Stimulated activated CD4-positive, alpha-beta T cell treated with anti-CD3 and anti-CD28 coated beads, TNF-alpha, amount 100 ng/mL, for 1 hour (primary cell): ENCODE data around the gene SUSD4.

Experiments
- DNase-seq, 3 donors: peaks; one replicate each; pipeline ENCODE4 v3.0.0-alpha.2; 2020; ENCODE audit warnings: low read depth in 3 of 3, low spot score in 1 of 3

The SUSD4 gene

DNA sequence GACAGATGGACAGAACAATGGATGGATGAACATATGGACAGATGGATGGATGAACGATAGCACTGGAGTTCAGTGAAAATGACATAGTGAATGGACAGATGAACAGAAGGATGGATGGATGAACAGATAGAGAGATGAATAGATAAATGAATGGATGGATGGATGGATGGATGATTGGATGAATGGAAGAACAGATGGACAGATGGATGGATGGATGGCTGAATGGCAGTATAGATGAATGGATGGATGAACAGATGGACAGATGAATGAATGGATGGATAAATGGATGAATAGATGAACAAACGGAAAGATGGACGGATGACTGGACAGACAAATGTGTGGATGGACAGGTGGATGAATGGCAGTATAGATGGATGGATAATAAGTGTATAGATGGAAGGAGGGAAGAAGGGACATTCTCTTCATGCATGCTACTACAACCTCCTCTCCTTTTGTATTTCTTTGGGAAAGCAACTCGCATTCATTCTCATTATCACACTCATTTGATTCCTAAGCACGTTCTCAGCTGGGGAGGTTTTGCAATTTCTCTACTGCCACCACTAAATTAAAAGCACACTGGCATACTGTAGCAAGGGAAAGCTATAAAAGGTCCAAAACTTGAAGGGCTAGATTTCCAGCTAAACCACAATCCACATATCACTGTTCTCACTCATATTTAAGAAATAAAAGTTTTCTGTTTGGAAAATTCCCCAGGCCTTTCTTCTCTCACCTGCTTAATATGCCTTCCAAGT is 34.1 kb downstream of the SUSD4 start:
- no peak for DNase-seq

DNA sequence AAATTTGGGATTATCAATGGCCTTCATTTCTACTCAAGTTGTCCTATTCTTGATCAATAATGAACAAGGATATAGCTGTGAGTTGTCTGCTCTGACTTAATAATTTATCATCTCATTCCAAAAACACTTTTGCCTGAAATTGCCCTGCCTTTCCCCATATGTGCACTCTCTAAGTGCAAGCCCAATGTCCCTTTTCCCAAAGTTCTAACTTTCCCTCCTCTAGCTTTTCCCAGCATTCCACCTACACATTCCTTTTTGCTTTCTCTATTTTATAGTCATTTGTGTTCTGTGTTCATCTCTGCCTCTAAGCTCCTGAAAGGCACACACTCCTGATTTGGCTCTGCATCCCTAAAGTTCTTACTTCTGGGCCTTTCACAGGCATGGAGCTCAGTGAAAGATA is 34.7 kb downstream of the SUSD4 start:
- DNase-seq, result no peak

DNA sequence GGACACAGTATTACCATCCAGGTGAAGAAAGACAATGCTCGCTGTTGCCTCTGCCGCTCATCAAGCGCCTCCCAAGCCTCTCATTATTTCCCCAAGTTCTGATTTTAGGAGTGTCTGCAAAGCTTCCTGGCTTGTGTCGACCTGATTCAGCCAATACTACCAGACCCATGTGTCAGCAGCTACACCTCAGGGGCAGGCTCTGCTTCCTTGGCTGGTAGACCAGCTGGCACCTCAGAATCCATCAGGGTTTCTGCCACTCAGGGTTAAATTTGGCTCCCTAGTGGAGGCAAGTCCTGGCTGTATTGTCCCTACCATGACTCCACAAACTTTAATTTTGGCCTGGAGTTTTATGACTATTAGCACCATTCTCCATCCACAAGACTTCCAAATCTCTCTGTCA is 35.4 kb downstream of the SUSD4 start:
- no peak for DNase-seq

DNA sequence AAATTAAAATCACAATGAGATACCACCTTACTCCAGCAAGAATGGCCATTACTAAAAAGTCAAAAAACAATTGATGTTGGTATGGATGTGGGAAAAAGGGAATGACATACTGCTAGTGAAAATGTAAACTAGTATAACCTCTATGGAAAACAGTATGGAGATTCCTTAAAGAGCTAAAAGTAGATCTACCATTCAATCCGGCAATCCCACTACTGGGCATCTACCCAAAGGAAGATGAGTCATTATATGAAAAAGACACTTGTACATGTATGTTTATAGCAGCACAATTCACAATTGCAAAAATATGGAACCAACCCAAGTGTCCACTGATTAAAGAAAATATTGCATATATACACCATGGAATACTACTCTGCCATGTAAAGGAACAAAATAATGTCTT is 37.2 kb downstream of the SUSD4 start:
- no peak for DNase-seq

DNA sequence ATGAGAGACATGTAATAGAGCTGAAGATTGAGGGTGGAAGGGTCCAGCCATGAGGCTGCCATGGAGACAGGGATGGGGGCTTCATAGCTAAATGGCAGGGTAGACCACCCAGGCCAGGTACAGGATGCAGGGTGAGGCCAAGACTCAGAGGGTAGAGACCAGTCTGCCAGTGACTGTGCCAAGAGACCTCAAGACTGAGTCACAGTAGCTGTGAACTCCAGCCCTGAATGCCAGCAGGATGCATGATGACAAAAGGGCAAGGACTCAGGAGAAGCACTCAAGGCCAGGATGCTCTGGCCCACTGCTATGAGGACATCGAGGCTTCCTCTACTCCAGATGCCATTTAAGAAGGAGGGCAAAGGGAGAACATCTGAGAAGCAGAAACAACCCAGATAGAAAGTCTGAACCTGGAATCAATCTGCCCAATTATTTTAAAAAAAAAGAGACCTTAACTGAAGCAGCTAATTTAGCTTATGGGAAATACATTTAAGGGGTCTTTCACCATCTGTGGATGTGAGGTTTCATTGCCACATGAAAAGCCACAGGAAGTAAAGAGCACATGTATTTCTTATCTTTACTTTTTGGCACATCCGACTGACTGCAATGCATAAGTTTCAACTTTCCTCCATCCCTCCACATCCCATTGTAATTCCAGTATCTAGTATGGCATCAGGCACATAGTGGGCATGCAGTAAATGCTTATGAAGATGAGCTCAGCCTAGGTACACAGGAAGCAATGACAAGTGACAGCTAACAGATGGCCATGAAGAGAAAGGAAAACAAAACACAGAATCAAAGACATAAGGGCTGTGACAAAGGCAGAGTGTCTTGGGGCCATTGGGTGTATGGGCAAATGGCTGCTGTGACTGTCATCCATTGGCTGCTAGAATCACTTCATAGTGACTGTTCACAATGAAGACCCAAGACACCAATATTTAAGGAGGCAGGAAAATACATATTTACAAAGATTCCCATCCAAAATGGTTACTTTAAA is 40.2 kb downstream of the SUSD4 start:
- no peak for DNase-seq

DNA sequence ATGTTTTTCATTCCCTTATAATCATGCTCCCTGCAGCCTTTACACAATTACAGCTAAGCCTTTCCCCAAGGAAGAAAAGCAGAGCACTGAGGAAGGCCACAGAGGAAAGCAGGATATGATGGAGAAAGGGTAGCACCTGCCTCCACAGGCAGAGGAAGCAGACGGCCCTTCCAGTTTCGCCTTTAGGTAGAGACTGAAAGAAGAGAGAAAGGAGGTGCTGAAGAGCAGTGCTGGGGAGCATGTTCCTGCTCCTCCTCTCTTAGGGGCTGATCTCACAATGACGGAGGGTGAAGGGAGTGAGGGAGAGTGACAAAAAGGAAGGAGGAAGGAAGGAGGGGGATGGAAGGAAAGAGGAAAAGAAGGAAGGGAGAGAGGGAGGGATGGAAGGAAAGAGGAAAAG is 41.1 kb downstream of the SUSD4 start:
- no peak for DNase-seq

DNA sequence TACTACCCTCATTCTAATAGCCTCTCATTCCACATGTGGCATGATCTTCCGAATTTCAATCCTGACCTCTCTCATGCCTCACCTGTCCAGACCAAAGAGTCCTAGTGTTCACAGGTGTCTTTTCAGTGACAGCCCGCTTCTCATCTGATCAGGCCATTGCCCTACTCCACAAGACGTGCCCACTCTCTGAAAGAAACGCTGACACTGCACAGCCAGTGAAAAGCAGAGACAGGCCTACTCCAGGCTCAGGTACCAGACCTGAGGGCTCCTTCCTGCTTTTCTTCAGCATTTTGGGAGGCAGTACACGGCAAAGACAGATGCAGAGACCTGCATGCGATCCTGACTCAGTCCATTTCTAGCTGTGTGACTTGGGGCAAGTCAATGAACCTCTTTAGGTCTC is 43.0 kb downstream of the SUSD4 start:
- DNase-seq, result no peak

DNA sequence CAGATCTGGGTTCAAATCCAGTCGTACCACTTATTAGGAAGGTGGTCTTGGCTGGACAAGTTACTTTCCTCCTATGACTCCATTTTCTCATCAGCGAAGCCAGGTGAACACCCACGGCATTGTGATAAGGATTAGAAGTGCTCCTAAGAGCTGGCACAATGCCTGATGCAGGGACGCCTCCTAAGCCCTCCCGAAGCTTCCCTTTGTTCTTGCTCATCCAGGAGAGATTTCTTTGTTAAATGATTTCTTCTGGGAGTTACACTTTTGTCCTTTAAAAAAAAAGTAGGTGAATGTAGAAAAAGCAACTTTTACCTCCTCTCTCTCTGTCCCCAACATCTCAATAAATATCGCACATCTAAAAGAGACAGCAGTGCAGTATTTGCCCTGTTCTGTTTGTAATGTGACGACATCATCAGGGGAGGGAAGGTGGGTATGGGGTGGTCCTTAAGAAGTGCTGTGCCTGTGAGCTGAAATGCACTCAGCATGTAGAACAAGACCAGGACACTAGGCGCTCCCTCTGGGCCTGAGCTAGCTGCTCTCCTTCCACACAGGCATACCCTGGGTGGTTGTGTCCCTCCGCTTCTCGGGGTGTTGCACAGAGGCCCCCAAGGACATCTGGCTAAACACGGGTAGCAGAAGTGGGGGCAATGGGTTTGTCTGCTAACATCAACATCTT is 43.9 kb downstream of the SUSD4 start:
- DNase-seq, result no peak

DNA sequence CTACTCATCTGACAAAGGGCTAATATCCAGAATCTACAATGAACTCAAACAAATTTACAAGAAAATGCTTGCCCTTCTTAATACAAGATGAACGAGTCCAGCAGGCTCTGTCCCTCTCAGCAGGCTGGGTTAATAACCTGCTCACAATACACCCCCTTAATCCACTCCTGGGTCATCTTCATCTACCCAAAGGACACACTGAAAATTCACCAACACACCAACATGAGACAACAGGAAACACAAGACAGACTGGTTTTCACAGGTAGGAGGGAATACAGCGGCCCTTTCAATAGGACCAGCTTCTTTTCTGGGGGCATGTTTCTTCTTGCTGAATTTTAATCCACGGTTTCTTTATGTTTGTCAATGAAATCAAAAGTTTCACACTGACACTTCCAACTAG is 44.6 kb downstream of the SUSD4 start:
- no peak for DNase-seq

DNA sequence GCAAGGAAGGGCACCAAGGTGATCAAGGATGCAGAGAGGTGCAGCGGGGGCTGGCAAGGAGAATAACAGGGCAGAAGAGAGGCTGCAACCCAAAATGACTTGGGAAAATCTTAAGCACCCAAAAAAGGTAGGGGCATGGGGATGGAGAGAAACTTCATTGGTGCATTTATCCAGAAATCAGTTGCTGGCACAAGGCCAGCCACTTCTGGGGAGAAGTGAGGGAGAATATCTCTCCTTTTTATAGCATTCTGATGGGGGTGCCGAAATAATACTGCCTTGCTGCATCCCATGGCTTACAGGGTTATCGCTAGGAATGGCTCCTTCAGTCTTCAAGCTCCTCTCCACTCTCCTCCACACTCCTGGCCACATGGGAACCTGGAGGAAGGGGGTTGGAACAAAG is 47.9 kb downstream of the SUSD4 start:
- DNase-seq, result no peak

DNA sequence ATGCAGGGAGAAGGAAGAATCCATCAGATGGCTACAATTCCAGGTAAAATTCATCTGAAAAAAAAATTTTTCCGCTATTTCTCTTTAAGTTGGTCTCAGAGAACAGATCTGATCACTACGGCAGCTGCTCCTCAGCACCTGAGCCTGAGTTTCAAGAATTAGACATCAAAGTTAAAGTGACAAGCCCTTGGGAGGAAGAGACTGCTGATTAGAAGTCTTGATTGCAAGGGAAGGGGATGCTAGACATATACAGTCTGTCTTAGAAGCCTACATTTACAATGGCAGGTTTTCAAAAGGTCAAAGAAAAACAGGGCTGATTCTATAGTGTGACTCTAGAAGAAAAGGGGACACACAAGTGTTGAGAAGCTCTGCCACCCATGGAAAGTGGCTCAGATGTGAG is 48.3 kb downstream of the SUSD4 start:
- no peak for DNase-seq

DNA sequence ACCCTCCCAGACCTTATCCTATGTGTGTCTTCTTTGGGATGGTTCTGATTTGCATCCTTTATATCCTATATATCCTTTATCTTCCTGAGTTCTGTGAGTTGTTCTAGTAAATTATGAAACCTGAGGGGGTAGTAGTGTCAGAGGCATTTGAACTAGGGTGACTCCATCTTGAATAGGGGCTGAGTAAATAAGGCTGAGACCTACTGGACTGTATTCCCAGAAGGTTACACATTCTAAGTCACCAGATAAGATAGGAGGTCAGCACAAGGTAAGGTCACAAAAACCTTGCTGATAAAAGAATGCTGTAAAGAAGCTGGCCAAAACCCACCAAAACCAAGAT is 50.6 kb downstream of the SUSD4 start:
- DNase-seq, result no peak

DNA sequence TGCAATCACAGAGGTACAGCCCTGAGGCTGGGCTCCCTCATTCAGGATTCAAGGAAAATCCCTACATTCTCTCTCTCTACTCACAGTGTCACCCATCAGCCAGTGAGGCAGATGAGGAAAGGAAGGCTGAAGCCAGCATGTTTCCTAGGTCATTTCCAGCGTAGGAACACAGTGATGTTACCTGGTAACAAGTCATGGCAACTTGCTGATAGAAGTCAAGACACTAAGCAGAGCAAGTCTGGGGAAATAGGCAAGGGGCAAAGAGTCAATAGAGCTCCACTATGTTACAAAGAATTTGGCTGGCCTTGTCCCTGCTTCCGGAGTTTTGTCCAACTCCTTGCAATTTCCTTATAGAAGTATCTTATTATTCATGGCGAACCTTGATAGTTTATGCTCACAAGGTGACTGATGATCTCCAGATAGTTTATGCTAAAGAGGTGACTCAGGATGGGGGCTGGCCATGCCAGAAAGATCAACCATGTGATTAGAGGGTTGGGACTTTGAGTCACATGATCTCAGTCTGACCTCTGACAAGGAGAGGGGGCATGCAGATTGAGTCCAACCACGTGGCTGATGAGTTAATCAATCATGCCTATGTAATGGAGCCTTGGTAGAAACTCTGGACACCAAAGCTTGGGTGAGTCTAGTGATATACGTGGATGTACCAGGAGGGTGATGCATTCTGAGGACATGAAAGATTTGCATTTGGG is 51.1 kb downstream of the SUSD4 start:
- no peak for DNase-seq

DNA sequence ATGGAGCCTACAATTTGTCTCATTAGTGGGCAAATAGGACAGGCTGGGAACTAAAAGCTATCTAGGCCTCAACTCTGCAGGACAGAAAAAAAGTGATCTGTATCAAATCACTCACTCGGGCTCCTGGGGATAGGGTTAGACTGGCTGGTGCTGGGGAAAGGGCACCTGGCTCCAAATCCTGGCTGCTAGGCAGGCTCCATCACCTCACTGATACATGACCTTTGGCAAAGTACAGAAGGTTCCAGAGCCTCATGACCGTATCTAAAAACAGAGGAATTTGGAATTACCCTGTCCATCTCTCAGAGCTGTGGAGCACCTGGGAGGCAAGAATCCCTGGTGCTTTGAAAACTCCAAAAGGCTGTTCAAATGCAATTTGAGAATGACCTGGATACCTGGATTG is 51.7 kb downstream of the SUSD4 start:
- DNase-seq, result no peak

DNA sequence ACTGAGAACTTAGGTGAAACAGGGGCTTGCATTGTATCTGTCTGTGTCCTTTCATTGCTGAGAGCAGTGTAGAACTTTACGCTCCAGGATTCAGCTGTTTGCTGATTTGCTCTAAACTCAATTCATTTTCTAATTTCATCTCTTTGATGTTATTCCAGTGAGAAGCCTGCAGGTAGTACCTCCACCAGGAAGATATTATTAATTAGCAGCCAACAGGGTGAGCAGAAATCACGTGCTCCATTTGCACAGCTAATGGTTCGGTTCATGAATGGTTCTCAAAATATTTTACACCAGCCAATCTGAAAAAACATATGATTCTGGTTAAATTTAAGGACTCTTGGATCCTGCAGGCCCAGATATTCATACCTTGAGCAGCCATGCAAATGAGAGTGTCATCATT is 52.1 kb downstream of the SUSD4 start:
- DNase-seq, result no peak

DNA sequence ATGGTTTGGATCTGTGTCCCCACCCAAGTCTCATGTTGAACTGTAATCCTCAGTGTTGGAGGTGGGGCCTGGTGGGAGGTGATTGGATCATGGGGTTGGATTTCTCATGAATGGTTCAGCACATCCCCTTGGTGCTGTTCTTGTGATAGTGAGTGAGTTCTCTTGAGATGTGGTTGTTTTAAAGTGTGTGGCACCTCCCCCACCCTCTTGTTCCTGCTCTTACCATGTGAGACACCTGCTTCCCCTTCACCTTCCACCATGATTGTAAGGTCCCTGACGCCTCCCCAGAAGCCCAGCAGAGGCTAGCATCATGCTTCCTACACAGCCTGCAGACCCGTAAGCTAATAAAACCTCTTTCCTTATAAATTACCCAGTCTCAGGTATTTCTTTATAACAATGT is 55.8 kb downstream of the SUSD4 start:
- no peak for DNase-seq

DNA sequence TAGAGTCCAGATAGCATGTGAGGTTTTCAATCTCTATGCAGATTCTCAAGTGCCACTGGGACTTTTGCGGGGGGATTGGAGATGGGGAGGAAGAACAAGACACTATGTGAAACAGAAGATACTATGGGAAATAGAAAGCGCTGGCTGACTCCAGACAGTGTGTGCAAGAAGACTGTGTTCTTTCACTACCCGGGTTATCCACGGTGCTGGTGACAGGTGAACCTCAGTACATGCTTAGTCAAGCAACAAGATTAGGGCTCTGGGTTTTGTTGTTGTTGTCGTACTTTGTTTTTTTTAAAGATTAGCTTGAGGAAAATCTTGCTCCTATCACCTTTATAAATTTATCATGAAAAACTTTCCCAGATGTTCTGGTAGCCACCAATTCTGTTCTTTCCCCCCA is 56.4 kb downstream of the SUSD4 start:
- no peak for DNase-seq

DNA sequence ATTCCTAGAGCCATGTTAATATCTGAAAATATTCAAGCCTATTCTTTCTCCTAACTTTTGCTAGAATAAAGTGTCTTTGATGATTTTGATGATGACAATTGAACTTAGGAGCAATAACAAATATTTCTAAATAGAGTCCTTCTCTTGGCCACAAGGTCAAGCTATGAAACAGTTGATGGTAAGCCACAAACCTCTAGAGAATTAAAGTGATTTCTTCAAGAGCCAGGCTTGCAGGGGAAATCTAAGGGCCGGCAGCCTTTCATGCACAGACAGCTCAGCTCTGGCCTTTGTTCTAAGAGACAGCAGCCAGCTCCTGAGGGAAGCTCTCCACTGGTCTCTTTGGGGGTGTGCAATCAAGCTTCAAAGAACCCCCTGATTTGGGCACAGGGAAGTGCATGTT is 59.0 kb downstream of the SUSD4 start:
- DNase-seq, result no peak

DNA sequence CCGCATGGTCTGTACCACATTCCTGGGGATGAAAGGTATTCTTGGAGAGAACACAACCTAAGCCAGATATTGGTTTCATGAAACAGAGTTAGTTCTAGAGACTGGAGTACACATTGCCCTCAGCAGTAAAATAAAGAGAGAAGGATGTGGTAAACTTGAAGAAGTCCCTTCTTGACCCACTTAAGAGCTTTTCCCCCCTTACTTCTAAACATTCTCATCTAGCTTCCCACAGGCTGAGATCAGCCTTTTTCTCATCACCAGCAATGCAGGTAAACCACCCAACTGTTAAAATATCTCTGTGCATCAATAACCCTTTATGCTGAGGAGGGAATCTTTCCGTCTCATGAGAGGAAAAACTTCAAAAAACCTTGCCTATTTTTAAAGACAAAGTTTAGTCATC is 62.6 kb downstream of the SUSD4 start:
- no peak for DNase-seq

DNA sequence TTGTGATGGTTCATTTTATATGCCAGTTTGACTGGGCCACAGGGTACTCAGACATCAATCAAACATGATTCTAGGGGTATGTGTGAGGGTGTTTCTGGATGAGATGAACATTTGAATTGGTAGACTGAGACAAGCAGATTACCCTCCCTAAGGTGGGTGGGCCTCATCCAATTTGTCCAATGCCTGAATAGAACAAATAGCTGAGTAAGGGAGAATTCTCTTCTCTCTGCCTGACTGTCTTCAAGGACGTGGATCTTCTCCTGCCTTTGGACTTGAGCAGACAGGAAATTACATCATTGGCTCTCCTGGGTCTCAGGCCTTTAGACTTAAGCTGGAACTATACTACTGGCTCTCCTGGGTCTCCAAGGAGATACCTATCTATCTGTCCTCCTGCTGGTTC is 64.4 kb downstream of the SUSD4 start:
- no peak for DNase-seq

DNA sequence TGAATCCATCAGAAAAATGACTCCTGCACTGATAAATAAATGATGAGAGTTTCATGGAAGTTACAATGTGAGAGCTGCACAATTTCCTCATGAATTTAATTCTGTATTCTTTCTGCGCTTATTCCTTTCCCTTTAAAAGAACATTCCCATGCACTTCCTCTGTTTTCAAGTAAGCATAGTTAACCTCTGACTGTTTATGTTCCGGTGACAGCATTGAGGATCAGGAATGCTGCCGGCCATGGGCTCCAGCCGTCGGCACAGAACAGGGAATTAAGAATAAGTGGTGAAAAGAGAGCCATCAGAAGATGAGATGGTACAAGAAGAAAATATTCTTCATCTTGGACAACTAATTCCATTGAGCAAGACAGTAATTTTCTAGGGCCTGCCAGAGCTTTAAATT is 65.3 kb downstream of the SUSD4 start:
- DNase-seq, result no peak
